Left forelimb (tissue), 1 donor: Measurements from ENCODE around the gene PKN2.

Experiments used
- DNase-seq: peaks from one replicate; pipeline ENCODE4 v3.0.0-alpha.2; 2018; ENCODE audit warnings: low spot score

The PKN2 gene

GRCh38 chr1:88735382-88735781 is 51.3 kb downstream of the PKN2 start:
- DNase-seq = no peak

DNA sequence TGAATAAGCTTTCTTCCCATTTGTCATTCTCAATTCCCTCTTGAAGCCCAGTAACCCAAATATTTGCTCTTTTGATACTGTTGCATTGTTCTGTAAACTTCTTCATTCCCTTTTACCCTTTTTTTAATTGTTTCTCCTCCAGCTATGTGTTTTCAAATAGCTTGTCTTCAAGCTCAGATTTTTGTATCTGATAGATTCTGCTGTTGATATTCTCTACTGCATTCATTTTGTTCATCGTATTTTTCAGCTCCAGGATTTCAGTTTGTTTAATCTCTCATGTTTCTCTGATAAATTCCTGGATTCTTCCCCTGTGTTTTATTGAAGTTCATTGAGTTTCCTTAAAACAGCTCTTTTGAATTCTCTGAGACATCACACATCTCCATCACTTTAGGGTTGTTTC is 51.8 kb downstream of the PKN2 start:
- no peak for DNase-seq

- no peak for DNase-seq
Observed at GRCh38 chr1:88736633-88737248, 52.7 kb downstream of the PKN2 start.

GRCh38 chr1:88737338-88737927 is 53.4 kb downstream of the PKN2 start:
- DNase-seq = no peak

- no peak for DNase-seq
Observed at GRCh38 chr1:88740784-88741183, 56.7 kb downstream of the PKN2 start.

DNA sequence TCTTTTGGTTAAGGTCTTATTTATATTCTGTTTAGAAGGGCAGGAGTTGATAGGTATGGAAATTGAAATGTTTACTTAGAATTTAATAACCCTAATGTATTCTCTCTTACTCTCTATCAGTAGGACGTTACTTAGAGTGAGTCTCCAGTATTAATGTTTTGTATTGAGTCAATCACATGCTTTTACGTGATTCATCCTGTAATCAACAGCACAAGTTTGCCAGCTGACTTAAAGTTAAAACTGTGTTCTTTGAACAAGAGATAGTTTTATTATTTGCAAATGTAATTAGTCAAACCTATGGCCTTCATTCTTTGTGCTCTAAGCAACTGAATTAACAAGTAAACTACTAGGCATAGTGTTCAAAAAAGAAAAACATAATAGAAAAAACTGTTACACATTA is 57.3 kb downstream of the PKN2 start:
- DNase-seq = no peak

DNA sequence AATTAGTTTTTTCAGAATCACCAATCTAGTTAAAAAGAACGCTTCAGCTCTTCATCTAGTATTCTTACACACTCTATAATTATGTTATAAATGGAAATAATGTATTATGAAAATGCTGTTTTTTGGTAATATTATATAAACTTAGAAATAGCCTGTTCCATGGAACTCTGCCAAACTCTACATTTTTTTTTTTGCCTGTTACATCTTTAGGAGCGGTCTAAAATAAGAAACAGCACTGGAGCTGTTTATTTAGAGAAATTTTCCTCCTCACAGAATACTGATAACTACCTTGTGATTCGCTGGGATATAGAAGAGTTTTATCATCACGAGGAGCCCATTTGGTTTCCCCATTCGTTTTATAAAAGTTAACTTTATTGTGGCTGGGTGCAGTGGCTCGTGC is 58.5 kb downstream of the PKN2 start:
- DNase-seq = no peak

GRCh38 chr1:88744142-88744541 is 60.1 kb downstream of the PKN2 start:
- DNase-seq = no peak

DNA sequence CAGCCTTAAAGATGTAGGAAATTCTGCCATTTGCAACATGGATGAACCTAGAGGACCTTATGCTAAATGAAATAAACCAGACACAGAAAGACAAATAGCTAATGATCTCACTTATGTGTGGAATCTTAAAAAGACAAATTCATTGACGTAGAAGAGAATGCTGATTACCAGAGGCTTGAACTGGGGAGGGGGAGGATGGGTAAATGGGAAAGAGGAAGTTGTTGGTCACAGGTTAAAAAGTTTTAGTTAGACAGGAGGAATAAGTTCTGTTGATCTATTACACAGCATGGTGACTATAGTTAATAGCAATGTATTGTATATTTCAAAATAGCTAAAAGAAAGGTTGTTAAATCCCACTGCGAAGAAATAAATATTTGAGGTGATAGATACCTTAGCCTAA is 62.8 kb downstream of the PKN2 start:
- no peak for DNase-seq

DNA sequence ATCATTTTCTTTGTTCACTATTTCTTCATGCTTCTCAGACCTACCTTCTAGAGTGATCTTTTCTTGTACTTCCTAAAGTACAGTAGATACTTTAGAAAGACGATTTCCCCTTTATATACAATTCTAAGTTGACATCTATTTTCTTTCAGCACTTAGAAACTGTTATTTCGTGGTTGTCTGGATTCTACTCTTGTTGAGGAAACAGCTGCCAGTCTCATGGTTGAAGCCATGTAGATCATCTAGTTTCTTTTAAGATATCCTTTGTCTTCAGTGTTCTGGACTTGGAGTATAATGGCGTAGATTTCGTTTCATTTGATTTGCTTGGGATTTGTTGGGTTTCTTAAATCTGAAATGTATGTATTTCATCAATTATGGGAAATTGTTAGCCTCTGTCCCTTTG is 67.6 kb downstream of the PKN2 start:
- DNase-seq = no peak

GRCh38 chr1:88753506-88753905 is 69.4 kb downstream of the PKN2 start:
- DNase-seq = no peak

GRCh38 chr1:88763649-88764406 is 79.8 kb downstream of the PKN2 start:
- DNase-seq = no peak

- DNase-seq = no peak
Observed at GRCh38 chr1:88768187-88768586, 84.1 kb downstream of the PKN2 start.

GRCh38 chr1:88768816-88769215 is 84.7 kb downstream of the PKN2 start:
- no peak for DNase-seq

DNA sequence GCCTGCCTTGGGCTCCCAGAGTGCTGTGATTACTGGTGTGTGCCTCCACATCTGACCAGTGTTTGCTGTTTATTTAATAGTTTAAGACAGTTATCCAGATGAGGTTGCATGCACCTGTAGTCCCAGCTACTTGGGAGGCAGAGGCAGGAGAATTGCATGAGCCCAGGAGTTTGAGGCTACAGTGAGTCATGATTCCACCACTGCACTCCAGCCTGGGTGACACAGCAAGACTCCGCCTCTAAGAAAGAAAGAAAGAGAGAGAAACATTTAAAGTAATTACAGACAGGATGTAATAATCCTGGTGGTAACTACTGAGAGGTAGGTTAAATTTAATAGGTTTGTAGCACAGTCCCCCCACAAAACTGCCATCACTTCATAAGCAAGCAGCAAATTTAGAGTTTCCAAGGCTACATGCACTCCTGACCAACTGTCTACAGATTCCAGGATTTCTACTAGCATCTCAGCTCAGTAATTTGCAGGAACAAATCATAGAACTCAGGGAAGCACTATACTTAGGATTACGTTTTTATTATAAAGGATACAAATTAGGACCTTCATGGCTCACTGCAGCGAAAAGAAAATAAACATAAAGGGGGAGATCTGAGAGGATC is 89.6 kb downstream of the PKN2 start:
- no peak for DNase-seq

DNA sequence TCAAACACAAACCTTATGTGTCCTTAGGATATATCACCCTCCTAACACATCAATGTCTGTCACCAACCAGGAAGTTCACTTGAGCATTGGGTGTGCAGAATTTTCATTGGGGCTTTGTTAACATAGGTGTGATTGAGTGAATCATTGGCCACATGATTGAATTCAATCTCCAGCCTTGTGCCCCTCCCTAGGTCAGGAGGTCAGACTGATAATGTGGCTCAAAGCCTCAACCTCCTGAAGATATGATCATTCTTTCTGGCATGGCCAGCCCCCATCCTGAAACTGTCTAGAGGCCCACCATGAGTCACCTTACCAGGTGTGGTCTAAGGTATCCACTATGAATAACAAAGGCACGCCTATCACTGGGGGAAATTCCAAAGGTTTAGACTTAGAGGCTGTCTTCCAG is 90.1 kb downstream of the PKN2 start:
- DNase-seq = no peak

- DNase-seq = no peak
Observed at GRCh38 chr1:88777604-88778149, 93.6 kb downstream of the PKN2 start.

DNA sequence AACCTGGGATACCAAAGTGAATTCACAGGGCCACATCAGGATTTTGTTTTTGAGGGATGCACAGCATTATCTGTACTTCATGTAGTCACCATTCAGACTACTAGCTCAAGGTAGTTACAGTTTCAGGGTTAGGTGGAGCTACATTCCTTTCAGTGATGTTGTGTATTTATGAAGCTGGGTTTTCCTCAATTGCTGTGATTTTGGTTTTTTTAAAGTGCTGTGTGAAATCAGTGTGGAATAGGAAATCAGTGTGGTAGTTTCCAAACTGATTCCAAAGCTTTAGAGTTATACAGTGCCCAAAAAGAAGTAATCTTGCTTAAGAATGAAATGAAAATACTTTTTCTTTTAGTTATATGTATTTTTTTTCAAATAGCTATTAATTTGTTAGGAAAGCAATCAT is 95.8 kb downstream of the PKN2 start:
- DNase-seq = no peak

DNA sequence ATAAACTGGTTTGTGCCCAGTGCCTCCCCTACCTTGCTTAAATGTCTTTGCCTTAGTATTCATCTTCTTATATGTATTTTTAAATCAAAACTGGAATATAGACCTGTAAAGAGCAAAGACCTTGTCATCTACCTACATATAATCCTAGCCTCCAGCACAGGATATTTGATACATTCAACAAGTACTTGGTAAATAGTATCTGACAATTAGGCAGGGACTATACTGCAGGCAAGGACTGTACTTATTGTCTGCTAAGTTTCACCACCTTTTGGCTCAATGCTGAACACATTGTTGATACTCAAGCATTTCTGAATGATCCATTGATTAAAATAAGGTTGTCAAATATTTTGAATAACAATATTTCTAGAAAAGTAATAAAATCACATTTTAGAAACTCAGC is 96.4 kb downstream of the PKN2 start:
- DNase-seq = no peak

DNA sequence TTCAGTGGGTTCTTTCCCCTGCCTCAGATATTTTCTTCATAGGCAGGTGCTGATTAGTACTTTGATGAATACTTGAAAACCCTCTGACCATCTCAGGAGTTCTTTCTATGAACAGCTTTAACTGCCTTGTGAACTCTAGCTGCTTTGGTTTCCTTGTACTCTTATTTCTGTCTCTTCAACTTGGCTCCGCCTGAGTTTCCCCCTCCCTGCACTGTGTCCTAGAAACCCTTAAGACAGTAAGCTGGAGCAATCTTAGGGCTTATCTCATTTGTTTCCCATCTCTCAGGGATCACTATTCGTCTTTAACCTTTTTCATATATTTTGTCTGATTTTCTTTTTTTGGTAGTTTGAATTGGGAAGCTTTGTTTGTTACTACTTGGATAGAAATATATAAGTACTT is 99.1 kb downstream of the PKN2 start:
- DNase-seq = no peak

- no peak for DNase-seq
Observed at GRCh38 chr1:88784551-88784950, 100.5 kb downstream of the PKN2 start.

DNA sequence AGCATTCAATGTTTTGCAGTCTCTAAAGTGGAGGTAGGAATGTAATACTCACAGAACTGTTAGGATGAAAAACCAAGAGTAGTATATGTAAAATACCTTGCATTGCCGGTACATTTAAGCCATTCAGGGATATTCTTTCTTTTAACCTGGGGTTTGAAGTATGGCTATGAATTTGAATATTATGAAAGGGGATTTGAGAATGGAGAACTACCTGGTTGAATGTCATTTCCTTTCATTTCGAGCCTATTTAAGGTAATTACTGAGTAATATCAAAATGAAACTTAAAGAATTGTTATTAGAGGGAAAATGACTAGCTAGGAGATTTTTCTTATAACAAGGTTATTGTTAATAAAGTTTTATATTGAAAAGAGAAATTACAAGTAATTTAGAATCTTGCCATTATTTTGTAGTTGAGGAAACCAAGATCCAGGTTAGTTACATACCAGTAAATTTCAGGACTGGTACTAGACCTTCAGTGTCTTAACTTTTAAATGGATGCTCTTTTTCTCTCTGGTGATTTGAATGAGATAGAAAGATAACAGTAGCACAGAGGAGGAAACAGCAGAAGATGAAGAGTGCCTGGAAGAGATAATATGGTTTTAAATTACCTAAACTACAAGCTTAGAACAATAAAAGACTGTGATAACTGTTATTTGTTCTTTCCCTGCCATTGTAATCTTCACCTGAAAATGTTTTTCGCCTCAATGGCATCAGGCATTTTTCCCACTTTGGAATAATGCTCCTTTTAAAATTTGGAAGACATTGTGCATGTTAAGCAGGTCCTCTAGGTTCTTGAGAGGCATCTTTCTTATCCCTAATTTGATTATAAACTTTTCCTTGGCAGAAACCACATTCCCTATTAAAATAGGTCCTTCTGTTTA is 103.2 kb downstream of the PKN2 start:
- no peak for DNase-seq
